IPS-15b (cell line): ENCODE results near the gene PRELP.
A peak's percentile ranks its signal among the peaks of the same experiment; 100 is the strongest.

Source experiments
- H3K27me3 ChIP-seq: one replicate; pipeline ENCODE4 v1.6.1; 2013; ENCODE audit warnings: low read length; ENCODE audit not compliant: control insufficient read depth, insufficient read depth
- H3K36me3 ChIP-seq: one replicate; pipeline ENCODE4 v1.6.1; 2013; ENCODE audit warnings: low read length; ENCODE audit not compliant: control insufficient read depth, insufficient read depth
- H3K4me1 ChIP-seq: one replicate; pipeline ENCODE4 v1.6.1; 2013; ENCODE audit warnings: mild to moderate bottlenecking, low read length; ENCODE audit not compliant: control insufficient read depth, insufficient read depth
- H3K4me3 ChIP-seq: one replicate; pipeline ENCODE4 v1.5.1; 2013; ENCODE audit warnings: low read depth, low read length
- H3K9ac ChIP-seq: one replicate; pipeline ENCODE4 v1.6.1; 2013; ENCODE audit warnings: low read depth, mild to moderate bottlenecking, low read length
- H3K9me3 ChIP-seq: one replicate; pipeline ENCODE4 v1.6.1; 2013; ENCODE audit warnings: mild to moderate bottlenecking, low read length; ENCODE audit not compliant: control insufficient read depth, insufficient read depth

Gene PRELP

GRCh38 chr1:203475012-203475981 lies at the start of gene PRELP:
TSS of gene PRELP (plus strand) at chr1:203475806. CDS start at chr1:203483185, 7,379 bp downstream.
- H3K4me1 ChIP-seq: peaks cover 15% of the 10 kb centered on the region
- H3K27me3 ChIP-seq: peaks cover 3% of the 10 kb centered on the region
- no peak within 1 kb of the TSS for H3K9ac ChIP-seq
- no peaks in the 10 kb centered on the region for H3K9me3 ChIP-seq
- H3K36me3 ChIP-seq: no peaks in the 10 kb centered on the region
- H3K4me3 ChIP-seq: peak within 1 kb of the TSS; percentile 27

DNA sequence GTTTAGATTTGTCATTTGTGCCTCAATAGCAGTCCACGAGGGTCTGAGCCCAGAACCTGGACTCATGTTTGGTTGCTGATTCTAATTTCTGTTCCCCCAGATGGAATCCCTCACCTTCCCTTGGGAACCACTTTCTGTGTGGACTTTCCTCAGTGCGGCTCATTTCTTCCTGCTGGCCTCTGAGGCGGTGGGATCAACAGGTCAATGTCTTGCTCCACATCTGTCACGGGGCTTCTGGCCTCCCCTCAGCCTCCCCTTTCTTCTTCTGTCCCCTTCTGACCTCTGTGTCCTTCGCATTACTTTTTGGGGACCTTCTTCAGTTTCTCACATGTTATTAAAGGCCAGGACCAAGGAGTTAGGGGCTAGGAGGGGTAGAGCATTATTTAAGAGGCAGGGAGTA lies 49.2 kb upstream of the PRELP start:
- H3K4me1 ChIP-seq: no peaks in the 10 kb centered on the region

GRCh38 chr1:203426870-203427269 lies 48.7 kb upstream of the PRELP start:
- H3K4me1 ChIP-seq: no peaks in the 10 kb centered on the region
- no peaks in the 10 kb centered on the region for H3K36me3 ChIP-seq
- H3K9ac ChIP-seq: no peak overlapping the region
- no peak overlapping the region for H3K4me3 ChIP-seq
- no peaks in the 10 kb centered on the region for H3K9me3 ChIP-seq
- H3K27me3 ChIP-seq: no peaks in the 10 kb centered on the region

More for the DNA sequence above, 49.2 kb upstream of the PRELP start:
- Histone ChIP-seq H3K27me3 (no peaks in the 10 kb centered on the region), H3K9ac (no peak overlapping the region), H3K4me3 (no peak overlapping the region), H3K9me3 (no peaks in the 10 kb centered on the region), H3K36me3 (no peaks in the 10 kb centered on the region)

GRCh38 chr1:203427451-203427850 lies 48.2 kb upstream of the PRELP start:
- no peaks in the 10 kb centered on the region for H3K4me1 ChIP-seq
- H3K9ac ChIP-seq: no peak overlapping the region
- H3K36me3 ChIP-seq: no peaks in the 10 kb centered on the region
- H3K4me3 ChIP-seq: no peak overlapping the region
- no peaks in the 10 kb centered on the region for H3K9me3 ChIP-seq
- no peaks in the 10 kb centered on the region for H3K27me3 ChIP-seq

DNA sequence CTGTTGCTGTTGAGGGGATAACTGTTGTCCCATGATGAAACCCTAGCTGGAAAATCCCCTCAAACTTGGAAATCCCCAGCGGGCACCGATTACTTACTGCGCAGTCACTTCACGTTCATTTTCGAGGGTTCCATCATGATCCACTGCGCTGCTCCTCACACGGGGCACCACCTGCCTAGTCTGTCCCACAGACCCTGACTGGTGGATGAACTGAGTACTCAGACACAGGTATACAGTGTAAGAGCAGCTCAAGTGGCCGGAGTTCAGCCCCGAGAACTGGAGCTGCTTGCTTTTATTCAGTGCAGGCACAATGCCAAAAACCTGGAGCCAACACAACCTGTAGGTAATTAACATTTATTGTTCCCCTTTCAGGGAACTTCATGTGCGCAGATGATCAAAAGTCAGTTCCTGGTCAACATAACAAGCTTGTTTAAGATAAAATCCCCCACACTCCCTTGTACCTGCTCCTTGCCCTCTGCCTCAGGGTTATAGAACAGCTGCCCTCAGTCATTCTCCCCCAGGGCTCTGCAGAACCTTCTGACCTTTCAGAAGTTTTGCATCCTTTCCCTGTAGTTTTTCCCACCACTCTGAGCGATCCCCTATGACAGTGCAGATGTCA lies 46.5 kb upstream of the PRELP start:
- no peaks in the 10 kb centered on the region for H3K4me1 ChIP-seq
- H3K27me3 ChIP-seq: no peaks in the 10 kb centered on the region
- no peak overlapping the region for H3K4me3 ChIP-seq

DNA sequence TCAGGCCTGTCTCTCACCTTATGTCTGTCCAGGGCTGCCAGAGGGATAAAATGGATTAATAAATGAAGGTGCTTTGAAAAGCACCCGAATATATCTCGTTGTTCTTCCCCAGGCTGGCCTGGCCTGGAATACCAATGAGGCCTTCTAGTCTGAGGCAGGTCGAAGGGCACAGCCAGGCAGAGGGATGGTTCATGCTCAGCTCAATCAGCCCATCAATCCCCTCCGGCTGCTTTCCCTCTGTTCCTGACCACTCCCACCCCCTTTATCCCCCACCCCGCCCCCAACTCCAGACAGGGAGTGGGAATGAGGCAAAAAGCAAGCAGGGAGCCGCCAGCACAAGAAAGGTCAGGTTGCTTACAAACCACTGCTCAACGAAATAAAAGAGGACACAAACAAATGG lies 40.0 kb upstream of the PRELP start:
- no peaks in the 10 kb centered on the region for H3K36me3 ChIP-seq
- H3K9ac ChIP-seq: no peak overlapping the region
- no peaks in the 10 kb centered on the region for H3K9me3 ChIP-seq
- H3K27me3 ChIP-seq: no peaks in the 10 kb centered on the region
- H3K4me3 ChIP-seq: no peak overlapping the region
- H3K4me1 ChIP-seq: no peaks in the 10 kb centered on the region

More for the DNA sequence above, 46.5 kb upstream of the PRELP start:
- Histone ChIP-seq H3K9ac (no peak overlapping the region), H3K9me3 (no peaks in the 10 kb centered on the region), H3K36me3 (no peaks in the 10 kb centered on the region)

DNA sequence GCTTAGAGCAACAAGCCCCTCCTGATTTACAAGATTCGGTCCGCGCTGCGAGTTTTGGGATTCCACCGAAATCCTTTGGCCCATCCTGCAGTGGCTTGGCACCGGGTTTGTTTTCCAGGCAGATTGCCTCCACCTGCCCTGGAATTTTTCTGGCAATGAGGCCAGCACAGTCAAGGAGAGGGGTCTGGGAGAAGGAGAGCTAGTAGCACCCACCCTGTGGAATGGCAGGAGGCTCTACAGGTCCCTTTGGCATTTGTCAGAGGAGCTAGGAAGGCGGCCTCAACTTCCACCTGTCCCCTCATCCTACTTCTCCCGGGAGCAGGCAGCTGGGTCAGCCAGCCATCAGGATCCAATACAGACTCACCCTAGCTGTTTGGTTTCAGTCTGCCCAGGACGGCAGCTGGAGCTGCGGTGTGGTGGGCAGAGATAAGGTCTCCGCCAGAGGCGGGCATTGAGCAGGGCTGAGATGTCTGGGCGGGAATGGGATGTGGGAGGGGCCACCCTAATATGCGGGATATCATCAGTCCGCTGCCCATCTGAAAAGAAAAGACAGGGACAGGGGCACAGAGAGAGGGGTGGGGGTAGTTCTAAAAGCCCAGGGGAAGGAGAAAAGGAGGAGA lies 37.8 kb upstream of the PRELP start:
- Histone ChIP-seq H3K9me3 (no peaks in the 10 kb centered on the region), H3K9ac (no peak overlapping the region), H3K36me3 (no peaks in the 10 kb centered on the region), H3K27me3 (peaks cover 2% of the 10 kb centered on the region), H3K4me3 (no peak overlapping the region), H3K4me1 (no peaks in the 10 kb centered on the region)

DNA sequence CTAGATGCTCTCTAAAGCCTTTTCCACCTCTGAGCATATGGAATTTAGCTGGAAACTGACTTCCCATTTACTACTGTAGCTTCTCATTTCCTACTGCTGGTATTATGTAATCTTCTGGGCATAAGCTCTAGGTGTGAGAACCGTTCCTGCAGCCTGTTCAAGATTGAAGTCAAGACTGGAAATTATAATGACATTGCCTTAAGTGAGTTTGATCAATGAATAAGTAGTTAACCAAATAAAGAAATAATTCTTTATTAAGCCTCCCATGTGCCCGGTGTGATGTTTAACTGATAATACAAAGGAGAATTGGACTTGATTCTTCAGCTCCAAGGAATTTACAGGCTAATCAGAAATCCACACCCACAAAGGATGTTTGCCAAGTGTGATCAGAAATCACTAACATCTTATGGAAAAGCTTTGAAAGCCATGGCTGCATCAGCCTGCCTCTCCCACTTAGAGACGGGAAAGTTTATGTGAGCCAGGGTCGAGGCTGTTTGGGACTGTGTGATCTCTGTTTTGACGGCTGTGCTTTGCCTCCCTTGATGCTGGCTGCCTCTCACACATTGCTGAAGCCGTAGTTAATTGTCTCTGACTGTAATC lies 36.4 kb upstream of the PRELP start:
- Histone ChIP-seq H3K4me1 (peaks cover 8% of the 10 kb centered on the region), H3K36me3 (no peaks in the 10 kb centered on the region), H3K4me3 (no peak overlapping the region), H3K27me3 (peaks cover 2% of the 10 kb centered on the region), H3K9me3 (no peaks in the 10 kb centered on the region), H3K9ac (no peak overlapping the region)

- no peak overlapping the region for H3K4me3 ChIP-seq
- no peaks in the 10 kb centered on the region for H3K36me3 ChIP-seq
- H3K4me1 ChIP-seq: peaks cover 8% of the 10 kb centered on the region
- peaks cover 5% of the 10 kb centered on the region for H3K9me3 ChIP-seq
- H3K27me3 ChIP-seq: peaks cover 2% of the 10 kb centered on the region
- H3K9ac ChIP-seq: no peak overlapping the region
Observed at GRCh38 chr1:203440771-203441170, 34.8 kb upstream of the PRELP start.

DNA sequence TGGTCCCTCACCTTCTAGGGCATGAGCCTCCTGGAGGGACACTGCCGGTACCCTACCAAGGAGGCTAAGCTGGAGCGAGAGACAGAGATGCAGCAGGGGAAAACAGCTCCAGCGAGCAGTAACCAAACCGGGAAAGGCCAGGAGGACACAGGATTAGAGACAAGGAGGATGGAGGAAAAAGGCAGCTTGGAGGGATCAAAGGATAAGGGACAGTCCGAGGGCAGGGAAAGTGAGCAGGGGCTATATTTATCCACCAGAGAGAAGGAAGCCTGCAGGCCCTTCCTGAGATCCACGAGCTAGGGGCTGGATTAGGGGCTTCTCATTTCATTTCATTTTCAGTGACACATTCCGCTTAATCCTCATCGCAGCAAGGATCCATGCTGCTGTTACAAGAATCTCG lies 33.8 kb upstream of the PRELP start:
- Histone ChIP-seq H3K27me3 (peaks cover 2% of the 10 kb centered on the region), H3K9me3 (peaks cover 5% of the 10 kb centered on the region), H3K4me3 (no peak overlapping the region), H3K36me3 (no peaks in the 10 kb centered on the region), H3K4me1 (peaks cover 8% of the 10 kb centered on the region), H3K9ac (no peak overlapping the region)

- Histone ChIP-seq H3K4me1 (peaks cover 8% of the 10 kb centered on the region), H3K4me3 (no peak overlapping the region), H3K27me3 (peaks cover 2% of the 10 kb centered on the region), H3K9ac (no peak overlapping the region), H3K9me3 (peaks cover 5% of the 10 kb centered on the region), H3K36me3 (no peaks in the 10 kb centered on the region)
Observed at GRCh38 chr1:203442821-203443220, 32.8 kb upstream of the PRELP start.
